CD8-positive, alpha-beta memory T cell (primary cell): ENCODE results near the gene CSF1. TPM values are rescaled to one million over a fixed set of nuclear protein-coding genes. Genes with fewer than 3 reads are reported as not detected.

Experiments used
- CTCF ChIA-PET: fragments of 350-600 bp; sonication (Branson Sonifier 250); formaldehyde crosslinking; loops from one replicate; lab custom pipeline; 2021; ENCODE audit warnings: antibody characterized with exemption; lab: Charles Lee
- POLR2A ChIA-PET: fragments of 350-600 bp; sonication (Branson Sonifier 250); formaldehyde crosslinking; loops from one replicate; lab custom pipeline; 2021; ENCODE audit warnings: antibody characterized with exemption; lab: Charles Lee
- DNase-seq, 5 donors: peaks; one replicate each; pipeline versions ENCODE4 v3.0.0 to v3.0.0-alpha.2; 2020 to 2022; ENCODE audit warnings: mixed read lengths in 1 of 5
- H3K27ac ChIP-seq: one replicate; pipeline ENCODE4 v1.7.0; 2013; ENCODE audit warnings: low read depth, mild to moderate bottlenecking, low read length, moderate library complexity
- H3K27me3 ChIP-seq: 2 replicates; pipeline ENCODE4 v1.7.0; 2013; ENCODE audit warnings: low read length, mild to moderate bottlenecking; ENCODE audit not compliant: insufficient read depth, poor library complexity, severe bottlenecking
- H3K36me3 ChIP-seq: 2 replicates; pipeline ENCODE4 v1.7.0; 2013; ENCODE audit warnings: mild to moderate bottlenecking, low read length, moderate library complexity; ENCODE audit not compliant: insufficient read depth
- H3K4me1 ChIP-seq: 2 replicates; pipeline ENCODE4 v1.7.0; 2013; ENCODE audit warnings: mild to moderate bottlenecking, low read length, moderate library complexity; ENCODE audit not compliant: insufficient read depth
- H3K4me3 ChIP-seq: 2 replicates; pipeline ENCODE4 v1.7.0; 2013; ENCODE audit warnings: mild to moderate bottlenecking, low read length
- H3K9me3 ChIP-seq: 2 replicates; pipeline ENCODE4 v1.7.0; 2013; ENCODE audit warnings: mild to moderate bottlenecking, low read length
- H3K27ac Mint-ChIP-seq, 8 donors: one replicate each; pipeline ENCODE4 v1.8.0; 2020 to 2021; ENCODE audit warnings: mixed read lengths in 8 of 8, mild to moderate bottlenecking in 6 of 8, inconsistent platforms in 3 of 8, moderate library complexity in 3 of 8
- H3K27me3 Mint-ChIP-seq, 2 donors: one replicate each; pipeline ENCODE4 v1.8.0; 2020 to 2021; ENCODE audit warnings: mixed read lengths in 2 of 2, mild to moderate bottlenecking in 1 of 2, moderate library complexity in 1 of 2
- H3K36me3 Mint-ChIP-seq, 3 donors: one replicate each; pipeline ENCODE4 v1.8.0; 2020 to 2021; ENCODE audit warnings: mixed read lengths in 3 of 3, inconsistent platforms in 1 of 3, mild to moderate bottlenecking in 1 of 3
- H3K4me1 Mint-ChIP-seq, 3 donors: one replicate each; pipeline ENCODE4 v1.8.0; 2020 to 2021; ENCODE audit warnings: mixed read lengths in 3 of 3, inconsistent platforms in 1 of 3, mild to moderate bottlenecking in 1 of 3
- H3K4me3 Mint-ChIP-seq, 7 donors: one replicate each; pipeline ENCODE4 v1.8.0; 2020 to 2021; ENCODE audit warnings: mixed read lengths in 7 of 7, mild to moderate bottlenecking in 6 of 7, moderate library complexity in 4 of 7, inconsistent platforms in 2 of 7
- H3K9me3 Mint-ChIP-seq, 5 donors: one replicate each; pipeline ENCODE4 v1.8.0; 2020 to 2022; ENCODE audit warnings: mixed read lengths in 5 of 5, mild to moderate bottlenecking in 3 of 5, moderate library complexity in 2 of 5, inconsistent platforms in 1 of 5
- polyA plus RNA-seq: library from polyadenylated mRNA; unstranded; fragments of 300-500 nt; fragmentation: Illumina TruSeq; gene quantifications from one replicate; pipeline ENCODE4 v1.2.3, GENCODE V29; 2021
- total RNA-seq, 2 experiments: library from RNA; stranded (reverse); gene quantifications; one replicate each; pipeline ENCODE4 v1.2.3, GENCODE V29; 2021

The CSF1 gene
- total and polyA plus RNA-seq, 3 experiments from 2014 or later = 5.6 to 87.8 (median 82.8) TPM

GRCh38 chr1:109892561-109893368 lies 17.9 kb upstream of the CSF1 start:
- ChIA-PET CTCF (interaction anchor here (1.0 kb wide), 1 partner anchor 10 kb away, joined by 3 read pairs; no protein-coding TSS in a partner anchor), POLR2A (no interaction called here)

GRCh38 chr1:109893532-109894171 lies 17.0 kb upstream of the CSF1 start:
- H3K27me3 Mint-ChIP-seq = peaks cover 0 to 5% of the 10 kb centered on the region in 2 donors
- no peak overlapping the region for H3K27ac ChIP-seq
- no peaks in the 10 kb centered on the region for H3K36me3 Mint-ChIP-seq
- no peaks in the 10 kb centered on the region for H3K9me3 ChIP-seq
- POLR2A ChIA-PET = no interaction called here
- H3K4me3 Mint-ChIP-seq = no peak overlapping the region
- no peaks in the 10 kb centered on the region for H3K9me3 Mint-ChIP-seq
- no peaks in the 10 kb centered on the region for H3K27me3 ChIP-seq
- H3K4me1 Mint-ChIP-seq = no peaks in the 10 kb centered on the region
- DNase-seq = no peak
- no peaks in the 10 kb centered on the region for H3K36me3 ChIP-seq
- CTCF ChIA-PET = no interaction called here
- H3K4me3 ChIP-seq = no peak overlapping the region
- peaks cover 7% of the 10 kb centered on the region for H3K4me1 ChIP-seq
- no peak overlapping the region for H3K27ac Mint-ChIP-seq

More at GRCh38 chr1:109892561-109893368, 17.9 kb upstream of the CSF1 start:
- H3K36me3 ChIP-seq = no peaks in the 10 kb centered on the region
- no peaks in the 10 kb centered on the region for H3K9me3 ChIP-seq
- no peak for DNase-seq
- no peaks in the 10 kb centered on the region for H3K27me3 ChIP-seq
- no peak overlapping the region for H3K4me3 ChIP-seq
- H3K4me1 Mint-ChIP-seq = no peaks in the 10 kb centered on the region
- H3K36me3 Mint-ChIP-seq = no peaks in the 10 kb centered on the region
- no peak overlapping the region for H3K27ac ChIP-seq
- peaks cover 0 to 5% of the 10 kb centered on the region in 2 donors for H3K27me3 Mint-ChIP-seq
- no peak overlapping the region for H3K4me3 Mint-ChIP-seq
- H3K27ac Mint-ChIP-seq = no peak overlapping the region
- no peaks in the 10 kb centered on the region for H3K9me3 Mint-ChIP-seq
- H3K4me1 ChIP-seq = peaks cover 7% of the 10 kb centered on the region

GRCh38 chr1:109894823-109895719 lies 15.6 kb upstream of the CSF1 start:
- Mint-ChIP-seq H3K4me1 (no peaks in the 10 kb centered on the region), H3K9me3 (no peaks in the 10 kb centered on the region), H3K27ac (no peak overlapping the region), H3K4me3 (no peak overlapping the region), H3K36me3 (no peaks in the 10 kb centered on the region), H3K27me3 (peaks cover 0 to 4% of the 10 kb centered on the region in 2 donors)
- Histone ChIP-seq H3K36me3 (no peaks in the 10 kb centered on the region), H3K27me3 (no peaks in the 10 kb centered on the region), H3K4me3 (no peak overlapping the region), H3K9me3 (no peaks in the 10 kb centered on the region), H3K4me1 (peaks cover 12% of the 10 kb centered on the region), H3K27ac (peak overlapping the region; percentile 64)
- DNase-seq = no peak
- CTCF ChIA-PET = interaction anchor here (1.3 kb wide), 1 partner anchor 104 kb away, joined by 3 read pairs; no protein-coding TSS in a partner anchor
- POLR2A ChIA-PET = no interaction called here

GRCh38 chr1:109895720-109896504 lies 14.7 kb upstream of the CSF1 start:
- Histone ChIP-seq H3K4me3 (no peak overlapping the region), H3K9me3 (no peaks in the 10 kb centered on the region), H3K27me3 (no peaks in the 10 kb centered on the region), H3K27ac (peak overlapping the region; percentile 64), H3K36me3 (no peaks in the 10 kb centered on the region), H3K4me1 (peaks cover 12% of the 10 kb centered on the region)
- H3K27ac Mint-ChIP-seq = peak overlapping the region in 1 of 8 donors; percentile 53
- H3K27me3 Mint-ChIP-seq = peaks cover 0 to 4% of the 10 kb centered on the region in 2 donors
- H3K9me3 Mint-ChIP-seq = no peaks in the 10 kb centered on the region
- no peaks in the 10 kb centered on the region for H3K36me3 Mint-ChIP-seq
- no peak for DNase-seq
- ChIA-PET POLR2A (no interaction called here), CTCF (interaction anchor here (1.3 kb wide), 1 partner anchor 105 kb away, joined by 3 read pairs; no protein-coding TSS in a partner anchor)
- no peak overlapping the region for H3K4me3 Mint-ChIP-seq
- H3K4me1 Mint-ChIP-seq = no peaks in the 10 kb centered on the region

GRCh38 chr1:109896681-109897080 lies 14.0 kb upstream of the CSF1 start:
- Mint-ChIP-seq H3K36me3 (no peaks in the 10 kb centered on the region), H3K9me3 (no peaks in the 10 kb centered on the region), H3K4me1 (no peaks in the 10 kb centered on the region), H3K27me3 (peaks cover 0 to 5% of the 10 kb centered on the region in 2 donors), H3K27ac (no peak overlapping the region), H3K4me3 (no peak overlapping the region)
- H3K27ac ChIP-seq = peak overlapping the region; percentile 64
- H3K4me3 ChIP-seq = no peak overlapping the region
- no peaks in the 10 kb centered on the region for H3K27me3 ChIP-seq
- H3K9me3 ChIP-seq = no peaks in the 10 kb centered on the region
- peaks cover 12% of the 10 kb centered on the region for H3K4me1 ChIP-seq
- no peak for DNase-seq
- H3K36me3 ChIP-seq = no peaks in the 10 kb centered on the region
- ChIA-PET CTCF (interaction anchor here (1.4 kb wide), 1 partner anchor 106 kb away, joined by 3 read pairs; no protein-coding TSS in a partner anchor), POLR2A (no interaction called here)

- ChIA-PET CTCF (interaction anchor here (1.4 kb wide), 1 partner anchor 106 kb away, joined by 3 read pairs; no protein-coding TSS in a partner anchor), POLR2A (no interaction called here)
- H3K27ac ChIP-seq = no peak overlapping the region
- H3K4me3 ChIP-seq = no peak overlapping the region
- Mint-ChIP-seq H3K36me3 (no peaks in the 10 kb centered on the region), H3K27me3 (peaks cover 0 to 5% of the 10 kb centered on the region in 2 donors), H3K4me3 (no peak overlapping the region), H3K9me3 (no peaks in the 10 kb centered on the region), H3K27ac (no peak overlapping the region), H3K4me1 (no peaks in the 10 kb centered on the region)
- H3K4me1 ChIP-seq = peaks cover 12% of the 10 kb centered on the region
- no peak for DNase-seq
- H3K9me3 ChIP-seq = no peaks in the 10 kb centered on the region
- no peaks in the 10 kb centered on the region for H3K36me3 ChIP-seq
- H3K27me3 ChIP-seq = no peaks in the 10 kb centered on the region
These were observed 13.2 kb upstream of the CSF1 start for GRCh38 chr1:109897259-109897955.

- Histone ChIP-seq H3K27ac (no peak overlapping the region), H3K4me1 (peaks cover 12% of the 10 kb centered on the region), H3K4me3 (no peak overlapping the region), H3K36me3 (no peaks in the 10 kb centered on the region), H3K9me3 (no peaks in the 10 kb centered on the region), H3K27me3 (no peaks in the 10 kb centered on the region)
- CTCF ChIA-PET = no interaction called here
- H3K27ac Mint-ChIP-seq = no peak overlapping the region
- no peaks in the 10 kb centered on the region for H3K36me3 Mint-ChIP-seq
- H3K4me1 Mint-ChIP-seq = no peaks in the 10 kb centered on the region
- H3K4me3 Mint-ChIP-seq = no peak overlapping the region
- H3K27me3 Mint-ChIP-seq = peaks cover 0 to 5% of the 10 kb centered on the region in 2 donors
- no peak for DNase-seq
- POLR2A ChIA-PET = no interaction called here
- H3K9me3 Mint-ChIP-seq = no peaks in the 10 kb centered on the region
These were observed 11.8 kb upstream of the CSF1 start for GRCh38 chr1:109898842-109899241.
